ENCODE measurements around the gene AKAP14.
"Not testable (repeated sequence)": the region's sequence is repeated elsewhere in the genome, so short reads cannot be mapped to it uniquely, and the experiment has no call there.

AKAP14 gene

DNA sequence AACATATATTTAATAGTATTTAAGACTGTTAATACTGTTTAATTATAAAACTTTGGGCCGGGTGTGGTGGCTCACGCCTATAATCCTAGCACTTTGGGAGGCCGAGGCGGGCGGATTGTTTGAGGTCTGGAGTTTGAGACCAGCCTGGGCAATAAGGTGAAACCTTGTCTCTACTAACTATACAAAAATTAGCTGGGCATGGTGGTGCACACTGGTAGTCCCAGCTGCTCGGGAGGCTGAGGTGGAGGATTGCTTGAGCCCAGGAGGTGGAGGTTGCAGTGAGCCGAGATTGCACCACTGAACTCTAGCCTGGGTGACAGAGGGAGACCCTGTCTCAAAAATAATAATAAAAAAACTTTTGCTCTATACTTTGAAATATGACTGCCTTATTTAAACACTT lies 26.7 kb downstream of the AKAP14 start:
- not testable (repeated sequence) for H3K9me3 ChIP-seq (ENCODE audit: control insufficient read depth, low read length); H3K4me3 ChIP-seq (ENCODE audit: insufficient read depth, low read depth, low read length, poor library complexity, severe bottlenecking); H3K36me3 ChIP-seq (ENCODE audit: control insufficient read depth, insufficient read depth, low read length); H3K4me1 ChIP-seq (ENCODE audit: control insufficient read depth, insufficient read depth, low read length, poor library complexity, severe bottlenecking); H3K27ac ChIP-seq (ENCODE audit: insufficient read depth, low read length, poor library complexity, severe bottlenecking); H3K27me3 ChIP-seq (replicated peaks; ENCODE audit: control insufficient read depth, insufficient read depth, low read length, poor library complexity, severe bottlenecking); DNase-seq

DNA sequence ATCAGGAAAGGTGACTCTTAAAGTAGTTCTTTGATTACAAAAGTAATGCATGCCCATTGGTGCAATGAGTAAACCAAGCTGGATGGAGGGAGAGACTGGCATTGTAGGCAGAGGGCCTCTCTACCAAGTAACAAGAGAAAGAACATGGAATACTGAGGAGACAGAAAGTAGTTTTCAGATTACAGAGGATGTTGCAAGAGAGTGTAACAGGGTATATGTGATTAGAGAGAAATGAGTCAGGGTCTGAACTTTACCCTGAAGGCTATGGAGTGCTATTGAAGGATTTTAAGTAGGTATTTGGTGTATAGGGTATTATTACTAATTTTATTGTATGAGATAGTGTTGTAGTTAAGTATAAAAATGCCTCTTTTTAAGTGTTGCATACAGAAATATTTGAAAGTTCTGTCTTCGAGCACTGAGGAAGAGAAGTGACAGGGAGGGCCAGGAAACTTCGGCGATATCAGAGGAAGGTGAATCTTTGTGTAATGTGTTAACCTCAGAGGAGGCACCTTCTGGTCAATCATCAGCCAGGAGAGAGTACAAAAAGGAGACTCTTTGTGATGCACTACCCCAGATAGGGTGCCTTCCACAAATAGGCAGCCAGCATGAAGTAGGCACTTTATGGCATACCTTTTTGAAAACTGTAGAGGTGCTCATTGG lies 39.7 kb downstream of the AKAP14 start:
- Histone ChIP-seq H3K36me3 (ENCODE audit: control insufficient read depth, insufficient read depth, low read length) (peaks cover 19% of the 10 kb centered on the region), H3K4me1 (ENCODE audit: control insufficient read depth, insufficient read depth, low read length, poor library complexity, severe bottlenecking) (no peaks in the 10 kb centered on the region), H3K27me3 (replicated peaks; ENCODE audit: control insufficient read depth, insufficient read depth, low read length, poor library complexity, severe bottlenecking) (no peaks in the 10 kb centered on the region), H3K4me3 (ENCODE audit: insufficient read depth, low read depth, low read length, poor library complexity, severe bottlenecking) (no peak overlapping the region), H3K27ac (ENCODE audit: insufficient read depth, low read length, poor library complexity, severe bottlenecking) (no peak overlapping the region), H3K9me3 (ENCODE audit: control insufficient read depth, low read length) (no peaks in the 10 kb centered on the region)
- DNase-seq: no peak

DNA sequence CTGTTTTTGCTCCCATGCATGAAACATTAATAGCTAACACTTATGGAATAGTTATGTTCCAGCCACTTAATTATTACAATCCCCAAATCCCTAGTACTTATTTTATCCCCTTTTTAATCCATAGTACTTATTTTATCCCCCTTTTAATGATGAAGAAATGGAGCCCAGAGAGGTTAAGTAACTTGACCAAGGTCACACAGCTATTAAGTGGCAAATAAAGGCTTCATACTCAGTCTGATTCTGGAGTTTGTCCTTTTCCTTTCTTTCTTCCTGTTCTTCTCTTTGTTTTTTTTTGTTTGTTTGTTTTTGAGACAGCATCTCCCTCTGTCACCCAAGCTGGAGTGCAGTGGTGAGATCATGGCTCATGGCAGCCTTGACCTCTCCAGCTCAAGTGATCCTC lies 45.6 kb downstream of the AKAP14 start:
- Histone ChIP-seq H3K4me3 (ENCODE audit: insufficient read depth, low read depth, low read length, poor library complexity, severe bottlenecking) (no peak overlapping the region), H3K36me3 (ENCODE audit: control insufficient read depth, insufficient read depth, low read length) (peaks cover 6% of the 10 kb centered on the region), H3K4me1 (ENCODE audit: control insufficient read depth, insufficient read depth, low read length, poor library complexity, severe bottlenecking) (peaks cover 5% of the 10 kb centered on the region), H3K27ac (ENCODE audit: insufficient read depth, low read length, poor library complexity, severe bottlenecking) (no peak overlapping the region), H3K27me3 (replicated peaks; ENCODE audit: control insufficient read depth, insufficient read depth, low read length, poor library complexity, severe bottlenecking) (no peaks in the 10 kb centered on the region), H3K9me3 (ENCODE audit: control insufficient read depth, low read length) (no peaks in the 10 kb centered on the region)
- no peak for DNase-seq

DNA sequence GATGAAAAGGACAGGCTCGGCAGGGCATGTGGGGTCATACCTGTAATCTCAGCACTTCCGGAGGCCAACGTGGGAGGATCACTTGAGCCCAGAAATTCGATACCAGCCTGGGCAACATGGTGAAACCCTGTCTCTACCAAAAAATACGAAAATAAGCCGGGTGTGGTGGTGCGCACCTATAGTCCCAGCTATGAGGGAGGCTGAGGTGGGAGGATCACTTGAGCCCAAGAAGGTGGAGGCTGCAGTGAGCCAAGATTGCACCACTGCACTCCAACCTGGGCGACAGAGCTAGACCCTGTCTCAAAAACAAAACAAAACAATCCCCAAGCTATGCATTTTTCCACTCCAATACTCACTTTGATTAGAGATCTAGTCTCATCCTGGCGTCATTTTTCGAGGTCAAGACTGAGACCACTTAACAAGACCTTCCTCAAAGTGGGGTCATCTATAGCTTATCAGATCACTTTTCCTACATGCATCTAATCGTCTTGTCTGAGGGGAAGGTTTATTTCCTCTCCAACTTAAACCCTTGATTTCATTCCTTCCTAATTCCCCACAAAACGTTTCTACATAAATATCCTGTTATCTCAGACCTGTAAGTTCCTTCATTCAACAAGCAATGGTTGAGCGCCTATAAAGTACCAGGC lies 46.6 kb downstream of the AKAP14 start:
- Histone ChIP-seq H3K27ac (ENCODE audit: insufficient read depth, low read length, poor library complexity, severe bottlenecking) (peak overlapping the region; percentile 90), H3K4me3 (ENCODE audit: insufficient read depth, low read depth, low read length, poor library complexity, severe bottlenecking) (peak overlapping the region; percentile 70), H3K27me3 (replicated peaks; ENCODE audit: control insufficient read depth, insufficient read depth, low read length, poor library complexity, severe bottlenecking) (no peaks in the 10 kb centered on the region), H3K36me3 (ENCODE audit: control insufficient read depth, insufficient read depth, low read length) (no peaks in the 10 kb centered on the region), H3K4me1 (ENCODE audit: control insufficient read depth, insufficient read depth, low read length, poor library complexity, severe bottlenecking) (peaks cover 5% of the 10 kb centered on the region), H3K9me3 (ENCODE audit: control insufficient read depth, low read length) (no peaks in the 10 kb centered on the region)
- DNase-seq: no peak

DNA sequence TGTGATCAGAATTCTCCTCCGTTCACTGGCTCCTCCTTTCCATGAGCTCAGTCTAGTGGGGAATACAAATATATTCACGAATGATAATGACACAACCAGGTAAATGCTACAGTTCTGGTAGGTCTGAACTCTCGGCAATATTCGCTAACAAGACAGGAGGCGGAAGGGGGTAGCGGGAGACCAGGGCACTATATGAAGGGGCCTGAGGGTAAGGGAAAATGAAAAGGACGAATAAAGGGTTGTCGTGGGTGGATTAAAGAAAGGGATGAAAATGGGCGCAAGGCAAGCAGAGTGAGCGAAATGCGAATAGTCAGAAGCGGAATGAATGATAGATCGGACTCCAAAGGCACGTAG lies 47.1 kb downstream of the AKAP14 start:
- Histone ChIP-seq H3K4me1 (ENCODE audit: control insufficient read depth, insufficient read depth, low read length, poor library complexity, severe bottlenecking) (peaks cover 5% of the 10 kb centered on the region), H3K27me3 (replicated peaks; ENCODE audit: control insufficient read depth, insufficient read depth, low read length, poor library complexity, severe bottlenecking) (no peaks in the 10 kb centered on the region), H3K27ac (ENCODE audit: insufficient read depth, low read length, poor library complexity, severe bottlenecking) (peak overlapping the region; percentile 90), H3K4me3 (ENCODE audit: insufficient read depth, low read depth, low read length, poor library complexity, severe bottlenecking) (peak overlapping the region; percentile 70), H3K36me3 (ENCODE audit: control insufficient read depth, insufficient read depth, low read length) (no peaks in the 10 kb centered on the region), H3K9me3 (ENCODE audit: control insufficient read depth, low read length) (no peaks in the 10 kb centered on the region)
- no peak for DNase-seq

DNA sequence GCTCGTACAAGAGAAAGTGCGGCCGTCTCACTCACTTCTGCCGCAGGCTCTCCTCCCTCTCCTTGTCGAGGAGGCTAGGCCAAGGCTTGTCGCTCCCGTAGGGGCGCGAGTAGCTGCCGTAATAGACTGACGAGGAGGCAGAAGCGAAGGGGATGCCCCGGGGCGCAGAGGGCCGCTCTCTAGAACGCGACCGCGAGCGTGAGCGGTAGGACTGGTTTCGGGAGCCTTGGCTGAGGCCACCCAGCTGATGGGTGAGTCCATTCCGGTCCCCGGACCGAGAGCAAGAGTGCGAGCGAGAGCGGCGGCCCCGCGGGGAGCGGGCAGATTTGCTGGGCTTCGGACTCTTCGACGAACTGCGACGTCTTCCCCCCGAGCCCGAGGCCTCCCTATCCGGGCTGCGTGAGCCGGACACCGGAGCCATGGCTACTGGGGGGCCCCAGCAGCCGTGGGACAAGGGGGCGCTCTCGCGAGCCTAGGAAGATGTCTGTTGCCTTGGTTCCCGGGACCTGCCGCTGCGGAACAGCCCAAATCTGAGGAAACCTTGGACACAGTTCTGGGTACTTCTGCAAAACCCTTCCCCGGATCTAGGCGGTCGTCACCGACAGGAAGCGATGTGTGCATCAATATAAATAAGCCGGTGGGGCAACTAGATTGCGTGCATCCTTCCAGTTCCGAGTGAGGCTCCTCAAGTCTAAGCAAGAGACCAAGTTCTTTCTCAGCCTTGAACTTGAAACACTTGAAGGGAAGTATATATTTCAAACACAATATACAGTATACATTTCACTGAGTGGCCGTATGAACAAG lies 47.7 kb downstream of the AKAP14 start, which contains the start of gene NKAP:
NKAP (minus strand) TSS at position 567 of the 804 bp plus-strand sequence; CDS start at position 421, 146 bp downstream.
- H3K27ac ChIP-seq (ENCODE audit: insufficient read depth, low read length, poor library complexity, severe bottlenecking): peak within 1 kb of the TSS; percentile 90
- peak within 1 kb of the TSS; percentile 70 for H3K4me3 ChIP-seq (ENCODE audit: insufficient read depth, low read depth, low read length, poor library complexity, severe bottlenecking)
- no peaks in the 10 kb centered on the region for H3K9me3 ChIP-seq (ENCODE audit: control insufficient read depth, low read length)
- H3K27me3 ChIP-seq (replicated peaks; ENCODE audit: control insufficient read depth, insufficient read depth, low read length, poor library complexity, severe bottlenecking): no peaks in the 10 kb centered on the region
- H3K36me3 ChIP-seq (ENCODE audit: control insufficient read depth, insufficient read depth, low read length): no peaks in the 10 kb centered on the region
- H3K4me1 ChIP-seq (ENCODE audit: control insufficient read depth, insufficient read depth, low read length, poor library complexity, severe bottlenecking): peaks cover 5% of the 10 kb centered on the region
- DNase-seq: peak; percentile 58 to 68 (median 67)

DNA sequence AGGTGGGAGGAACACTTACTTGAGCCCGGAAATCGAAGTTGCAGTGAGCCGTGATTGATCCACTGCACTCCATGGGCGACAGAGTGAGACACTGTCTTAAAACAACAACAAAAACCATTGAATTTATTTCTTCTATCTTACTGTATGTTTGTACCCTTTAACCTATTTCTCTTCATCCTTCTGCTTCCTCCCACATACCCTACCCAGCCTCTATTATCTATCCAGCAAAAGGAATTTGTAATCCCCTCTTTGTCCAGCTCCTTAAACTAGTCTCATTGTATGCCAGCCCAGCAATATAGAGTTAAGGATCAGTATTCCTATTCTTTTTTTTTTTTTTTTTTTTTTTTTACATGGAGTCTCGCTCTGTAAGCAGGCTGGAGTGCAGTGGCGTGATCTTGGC lies 49.8 kb downstream of the AKAP14 start:
- H3K4me1 ChIP-seq (ENCODE audit: control insufficient read depth, insufficient read depth, low read length, poor library complexity, severe bottlenecking): peaks cover 5% of the 10 kb centered on the region
- H3K4me3 ChIP-seq (ENCODE audit: insufficient read depth, low read depth, low read length, poor library complexity, severe bottlenecking): no peak overlapping the region
- no peaks in the 10 kb centered on the region for H3K36me3 ChIP-seq (ENCODE audit: control insufficient read depth, insufficient read depth, low read length)
- H3K9me3 ChIP-seq (ENCODE audit: control insufficient read depth, low read length): no peaks in the 10 kb centered on the region
- no peak for DNase-seq
- H3K27me3 ChIP-seq (replicated peaks; ENCODE audit: control insufficient read depth, insufficient read depth, low read length, poor library complexity, severe bottlenecking): no peaks in the 10 kb centered on the region
- H3K27ac ChIP-seq (ENCODE audit: insufficient read depth, low read length, poor library complexity, severe bottlenecking): no peak overlapping the region

DNA sequence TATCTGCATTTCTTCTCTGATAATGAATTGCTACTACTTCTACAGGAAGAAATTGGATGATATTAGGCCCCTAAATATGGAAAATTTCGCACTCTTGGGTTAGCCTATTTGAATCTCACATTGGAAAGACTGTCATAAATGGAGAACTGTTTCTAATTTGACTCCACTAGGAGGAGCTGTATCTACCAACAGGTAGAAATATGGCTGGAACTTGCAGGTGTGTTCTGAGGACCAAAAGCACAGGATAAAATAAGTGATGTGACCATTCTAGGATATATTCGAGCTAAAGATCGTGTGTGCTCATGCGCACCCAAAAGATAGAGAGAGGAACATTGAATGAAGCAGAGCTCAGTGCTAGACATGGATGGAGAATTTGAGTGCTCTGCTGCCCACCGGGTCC lies 52.7 kb downstream of the AKAP14 start:
- H3K27me3 ChIP-seq (replicated peaks; ENCODE audit: control insufficient read depth, insufficient read depth, low read length, poor library complexity, severe bottlenecking): no peaks in the 10 kb centered on the region
- DNase-seq: no peak
- no peaks in the 10 kb centered on the region for H3K4me1 ChIP-seq (ENCODE audit: control insufficient read depth, insufficient read depth, low read length, poor library complexity, severe bottlenecking)
- no peak overlapping the region for H3K27ac ChIP-seq (ENCODE audit: insufficient read depth, low read length, poor library complexity, severe bottlenecking)
- no peak overlapping the region for H3K4me3 ChIP-seq (ENCODE audit: insufficient read depth, low read depth, low read length, poor library complexity, severe bottlenecking)
- H3K36me3 ChIP-seq (ENCODE audit: control insufficient read depth, insufficient read depth, low read length): no peaks in the 10 kb centered on the region
- no peaks in the 10 kb centered on the region for H3K9me3 ChIP-seq (ENCODE audit: control insufficient read depth, low read length)

DNA sequence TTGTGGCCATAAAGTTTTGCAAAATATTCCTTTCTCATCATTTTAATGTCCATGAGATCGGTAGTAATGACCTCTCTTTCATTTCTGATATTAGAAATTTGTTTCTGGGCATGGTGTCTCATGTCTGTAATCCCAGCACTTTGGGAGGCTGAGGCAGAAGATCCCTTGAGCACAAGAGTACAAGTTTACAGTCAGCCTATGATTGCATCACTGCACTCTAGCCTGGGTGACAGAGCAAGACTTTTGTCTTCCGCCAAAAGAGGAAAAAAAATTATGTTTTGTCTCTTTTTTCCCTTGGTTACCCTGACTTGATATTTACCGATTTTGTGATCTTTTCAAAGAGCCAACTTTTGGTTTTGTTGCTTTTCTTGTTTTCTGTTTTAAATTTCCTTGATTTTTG lies 58.7 kb downstream of the AKAP14 start:
- no peaks in the 10 kb centered on the region for H3K9me3 ChIP-seq (ENCODE audit: control insufficient read depth, low read length)
- H3K4me1 ChIP-seq (ENCODE audit: control insufficient read depth, insufficient read depth, low read length, poor library complexity, severe bottlenecking): no peaks in the 10 kb centered on the region
- H3K4me3 ChIP-seq (ENCODE audit: insufficient read depth, low read depth, low read length, poor library complexity, severe bottlenecking): no peak overlapping the region
- DNase-seq: no peak
- H3K27ac ChIP-seq (ENCODE audit: insufficient read depth, low read length, poor library complexity, severe bottlenecking): no peak overlapping the region
- H3K27me3 ChIP-seq (replicated peaks; ENCODE audit: control insufficient read depth, insufficient read depth, low read length, poor library complexity, severe bottlenecking): peaks cover 3% of the 10 kb centered on the region
- no peaks in the 10 kb centered on the region for H3K36me3 ChIP-seq (ENCODE audit: control insufficient read depth, insufficient read depth, low read length)
